SK-MEL-5 (cell line): ENCODE measurements around the gene SIRPA. TPM values are rescaled to one million over a fixed set of nuclear protein-coding genes. Genes with fewer than 3 reads are reported as not detected.

ENCODE experiments used
- DNase-seq: peaks from one replicate; pipeline ENCODE4 v3.0.0-alpha.2; 2016; ENCODE audit warnings: low read depth, low spot score
- in situ Hi-C: cut with HindIII; loops from 2 replicates; pipeline ENCODE4 v1.10.0; 2016; ENCODE audit warnings: low sequenced_read_pairs, high pct_unique_total_duplicates, low pct_unique_long_range_greater_than_20kb
- total RNA-seq: library from RNA; depleted of rRNA; stranded (reverse); fragments of >200 nt; shearing (Covaris generic); gene quantifications from 2 replicates; pipeline ENCODE4 v1.2.3, GENCODE V29; 2014

SIRPA gene
- total RNA-seq, 1 experiment from 2014 or later = 67.8 TPM

GRCh38 chr20:1935696-1936366 lies 40.6 kb downstream of the SIRPA start:
- in situ Hi-C loops = no loop called here
- no peak for DNase-seq

- in situ Hi-C loops = no loop called here
- DNase-seq = no peak
Observed at GRCh38 chr20:1937316-1937976, 42.2 kb downstream of the SIRPA start.

- in situ Hi-C loops = no loop called here
- no peak for DNase-seq
Observed at GRCh38 chr20:1938464-1939269, 43.5 kb downstream of the SIRPA start.

GRCh38 chr20:1939270-1939595 lies 44.0 kb downstream of the SIRPA start:
- no peak for DNase-seq
- in situ Hi-C loops = no loop called here

GRCh38 chr20:1940581-1940980 lies 45.4 kb downstream of the SIRPA start:
- in situ Hi-C loops = no loop called here

GRCh38 chr20:1941226-1941625 lies 46.0 kb downstream of the SIRPA start:
- in situ Hi-C loops = no loop called here
- DNase-seq = no peak

More at GRCh38 chr20:1940581-1940980, 45.4 kb downstream of the SIRPA start:
- no peak for DNase-seq

- in situ Hi-C loops = no loop called here
- no peak for DNase-seq
Observed at GRCh38 chr20:1942061-1942460, 46.9 kb downstream of the SIRPA start.

- in situ Hi-C loops = no loop called here
- no peak for DNase-seq
Observed at GRCh38 chr20:1942486-1943274, 47.5 kb downstream of the SIRPA start.

- in situ Hi-C loops = no loop called here
- no peak for DNase-seq
Observed at GRCh38 chr20:1943275-1944002, 48.2 kb downstream of the SIRPA start.

- DNase-seq = no peak
- in situ Hi-C loops = no loop called here
Observed at GRCh38 chr20:1944345-1945091, 49.3 kb downstream of the SIRPA start.

GRCh38 chr20:1945134-1945618 lies 50.0 kb downstream of the SIRPA start:
- in situ Hi-C loops = no loop called here
- no peak for DNase-seq

GRCh38 chr20:1945660-1946059 lies 50.5 kb downstream of the SIRPA start:
- in situ Hi-C loops = no loop called here

GRCh38 chr20:1946442-1946761 lies 51.2 kb downstream of the SIRPA start:
- no peak for DNase-seq
- in situ Hi-C loops = no loop called here

More at GRCh38 chr20:1945660-1946059, 50.5 kb downstream of the SIRPA start:
- DNase-seq = no peak

GRCh38 chr20:1946762-1947534 lies 51.7 kb downstream of the SIRPA start:
- no peak for DNase-seq
- in situ Hi-C loops = no loop called here

- no peak for DNase-seq
- in situ Hi-C loops = no loop called here
Observed at GRCh38 chr20:1947535-1947846, 52.3 kb downstream of the SIRPA start.
